ENCODE data around the gene NFKBIL1. TPM values are rescaled to one million over a fixed set of nuclear protein-coding genes. Genes with fewer than 3 reads are reported as not detected.
"Not testable (repeated sequence)": the region's sequence is repeated elsewhere in the genome, so short reads cannot be mapped to it uniquely, and the experiment has no call there.

The NFKBIL1 gene
- total RNA-seq, 1 donor from 2014 or later = 12.1 TPM

DNA sequence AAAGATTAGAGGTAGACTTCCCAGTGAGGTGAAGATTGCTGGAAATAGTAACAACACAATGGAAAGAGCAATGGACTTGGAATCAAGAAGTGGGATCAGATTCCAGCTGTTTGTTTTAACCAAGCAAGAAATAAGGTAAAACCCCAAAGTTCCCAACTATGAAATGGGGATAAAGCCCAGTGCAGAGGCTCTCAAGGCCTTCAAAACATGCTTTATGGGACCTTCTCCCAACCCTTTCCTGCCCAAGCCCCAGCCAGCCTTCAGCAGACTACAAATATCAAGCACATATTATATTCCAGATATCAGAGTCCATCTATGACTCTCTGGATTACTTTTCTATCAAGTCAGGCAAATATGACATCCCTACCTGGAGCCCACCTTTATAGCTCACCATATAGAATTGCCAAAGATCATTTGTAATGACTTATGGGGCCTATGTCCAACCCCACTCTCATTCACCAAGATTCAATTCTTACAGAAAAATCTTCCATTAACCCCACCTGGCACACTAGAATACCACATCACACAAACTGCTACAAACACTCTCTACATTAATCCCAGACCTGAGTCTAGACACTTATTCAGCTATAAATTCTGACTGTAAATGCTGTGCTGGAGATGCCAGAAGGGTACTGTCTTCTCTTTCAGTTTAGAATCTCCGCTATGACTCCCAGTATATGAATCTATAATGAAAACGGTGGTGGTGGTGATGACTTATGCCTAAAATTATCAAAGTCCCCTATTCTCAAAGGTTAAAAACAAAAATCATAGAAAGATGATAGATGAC is 11.7 kb upstream of the NFKBIL1 start:
- no peak for DNase-seq

DNA sequence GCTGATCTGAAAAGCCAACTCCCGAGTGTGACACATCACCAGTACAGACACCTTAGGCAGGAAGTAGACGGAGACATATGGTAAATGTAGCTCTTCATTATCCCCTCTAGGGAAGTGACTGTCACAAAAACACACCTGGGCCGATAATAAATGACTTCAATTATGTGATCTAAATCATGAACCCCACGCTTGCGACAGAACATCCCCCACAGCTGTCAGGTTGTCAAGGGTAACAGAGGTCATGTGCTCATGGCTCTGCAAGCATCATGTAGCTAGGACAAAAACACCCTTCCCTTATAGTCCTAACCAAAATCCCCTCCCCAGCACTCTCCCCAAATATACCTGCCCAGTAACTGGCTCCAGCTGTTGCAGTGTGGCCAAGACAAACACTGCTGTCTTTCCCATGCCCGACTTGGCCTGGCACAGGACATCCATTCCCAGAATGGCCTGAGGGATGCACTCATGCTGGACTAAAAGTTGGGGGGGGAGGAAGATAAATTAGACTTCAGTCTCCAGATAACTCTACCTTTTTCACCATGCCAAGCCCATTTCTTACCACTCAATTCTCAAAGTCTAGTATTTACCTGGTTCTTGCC is 8.5 kb upstream of the NFKBIL1 start:
- no peak for DNase-seq

DNA sequence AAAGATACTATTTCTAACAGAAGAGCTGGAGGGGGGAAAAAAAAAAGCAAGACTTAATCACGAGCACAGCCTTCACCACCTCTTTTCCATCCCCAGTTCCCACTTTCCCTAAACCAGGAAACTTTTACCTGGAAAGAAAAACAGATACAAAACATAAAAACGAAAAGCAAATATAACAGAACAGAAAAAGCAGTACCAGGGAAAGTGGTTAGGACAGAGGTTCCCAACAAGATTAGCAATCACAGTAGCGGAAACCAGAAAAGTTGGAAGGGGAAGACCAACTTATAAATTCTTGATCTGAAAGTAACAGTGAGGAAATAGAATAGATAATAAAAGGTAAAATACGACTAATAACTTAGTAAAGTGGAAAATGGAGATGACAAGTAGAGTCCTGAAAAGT is 6.8 kb upstream of the NFKBIL1 start:
- DNase-seq = no peak

- DNase-seq = peak; percentile 69
Observed at GRCh38 chr6:31541059-31541657, 6.2 kb upstream of the NFKBIL1 start.

DNA sequence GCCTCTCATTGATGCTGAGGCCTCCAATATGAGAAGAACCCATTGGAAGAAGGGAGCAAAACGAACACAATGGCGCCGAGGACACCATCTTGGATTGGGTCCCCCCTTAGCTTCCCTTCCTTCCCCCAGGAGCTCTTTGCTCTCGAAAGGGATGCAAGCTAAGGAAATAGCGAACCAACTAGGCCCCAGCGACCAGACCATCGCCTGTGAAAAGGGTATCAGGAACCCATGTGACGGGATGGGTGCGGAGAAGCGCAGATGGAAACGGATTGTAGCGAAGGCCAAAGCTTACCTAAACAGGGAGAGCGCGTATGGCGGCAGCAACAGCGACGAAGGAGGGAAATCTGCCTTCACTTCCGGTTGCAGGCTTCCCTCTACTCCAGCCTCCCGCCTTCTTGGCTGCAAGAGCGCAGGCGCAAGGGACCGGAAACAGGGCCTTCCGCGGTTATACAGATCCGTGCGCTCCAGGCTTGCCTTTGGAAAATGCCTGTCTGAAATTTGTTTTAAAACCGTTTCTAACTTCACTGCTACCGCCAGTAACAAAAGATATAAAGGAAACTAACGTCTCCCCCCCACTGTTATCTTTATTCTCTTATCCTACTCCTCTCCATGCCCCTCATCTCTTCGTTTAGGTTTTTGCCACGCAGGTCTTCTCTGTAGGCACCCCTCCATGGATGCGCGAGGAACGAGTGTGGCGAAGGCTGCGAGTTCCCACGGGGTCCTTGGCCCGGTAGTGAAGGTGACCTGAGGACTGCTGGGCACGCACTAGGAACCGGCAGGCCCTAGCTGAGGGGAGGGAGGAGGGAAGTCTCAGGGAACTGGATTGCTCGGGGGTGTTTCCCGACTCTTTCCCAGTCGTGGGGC is 5.5 kb upstream of the NFKBIL1 start, which contains the start of gene DDX39B:
DDX39B (minus strand) TSS at position 346 of the 864 bp plus-strand sequence. CDS start 1,471 bp downstream, outside the sequence.
- peak; percentile 98 for DNase-seq

GRCh38 chr6:31543639-31544038 is 3.8 kb upstream of the NFKBIL1 start:
- no peak for DNase-seq

- DNase-seq = no peak
Observed at GRCh38 chr6:31544676-31545075, 2.7 kb upstream of the NFKBIL1 start.

DNA sequence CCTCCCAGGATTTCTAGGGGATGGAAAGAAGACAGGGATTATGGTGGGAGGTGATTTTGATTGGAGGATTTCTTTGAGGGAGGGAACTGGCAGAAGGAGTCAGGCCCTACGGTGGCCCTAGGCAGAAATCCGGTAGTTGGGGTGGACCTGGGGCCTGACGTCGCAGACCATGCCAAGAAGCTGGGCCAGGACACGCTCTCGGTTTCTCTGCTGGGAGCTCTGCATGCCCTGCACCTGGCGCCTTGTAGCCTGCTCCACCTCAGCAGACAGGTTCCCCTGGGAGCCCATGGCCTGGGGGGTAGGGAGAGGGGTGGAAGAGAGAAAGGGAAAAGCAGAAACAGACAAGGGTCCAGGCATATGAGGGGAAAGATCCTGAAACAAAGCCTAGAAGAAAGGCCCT is 2.1 kb upstream of the NFKBIL1 start:
- no peak for DNase-seq

DNA sequence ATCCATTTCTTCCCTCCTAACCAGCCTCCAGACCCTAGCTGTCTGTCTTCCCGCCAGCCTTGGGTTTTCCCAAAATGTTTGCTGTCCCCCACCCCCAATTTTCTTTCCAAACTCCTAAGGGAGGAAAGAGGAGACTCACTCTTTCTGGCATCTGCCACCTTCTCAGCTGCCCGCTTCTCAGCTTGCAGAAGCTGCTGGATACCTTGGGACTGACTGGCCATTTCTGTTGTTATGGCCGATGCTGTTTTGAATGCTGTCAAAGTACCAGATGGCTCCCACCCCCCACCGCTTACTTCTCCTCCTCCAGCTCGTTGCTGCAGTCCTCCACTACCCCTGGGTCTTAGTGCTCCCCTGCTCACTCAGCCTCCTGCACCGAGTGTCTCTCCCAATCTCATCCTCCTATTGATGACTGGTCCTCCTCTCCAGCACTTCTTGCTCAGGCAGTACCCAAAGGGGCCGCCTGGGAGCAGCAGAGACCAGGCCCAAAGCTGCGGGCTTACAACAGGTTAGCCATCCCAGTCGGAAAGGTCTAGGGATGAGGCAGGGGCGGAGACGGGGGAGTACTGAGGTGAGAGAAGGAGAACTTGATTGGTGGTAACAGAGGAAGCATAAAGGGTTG is 960 bp upstream of the NFKBIL1 start, which contains the start of gene ATP6V1G2:
ATP6V1G2 (minus strand) TSS at position 270 of the 619 bp plus-strand sequence; CDS start at position 221, 49 bp downstream.
- DNase-seq = peak; percentile 89

- DNase-seq = no peak
Observed at GRCh38 chr6:31547727-31548543, 527 bp downstream of the NFKBIL1 start.

DNA sequence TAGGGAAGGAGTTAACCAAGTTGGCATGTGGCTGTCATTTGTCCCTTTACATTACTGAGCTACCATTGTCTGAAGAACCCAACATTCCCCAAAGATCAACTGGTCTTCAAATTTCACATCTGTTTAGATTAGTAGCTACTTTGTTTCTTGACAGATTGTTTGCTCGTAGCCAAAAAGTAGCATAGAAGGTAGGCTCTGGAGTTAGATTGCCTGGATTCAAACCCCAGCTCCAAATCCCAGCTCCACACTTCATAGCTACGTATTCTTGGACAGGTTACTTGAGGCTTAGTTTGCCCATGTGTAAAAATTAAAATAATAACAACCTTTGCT is 1.1 kb downstream of the NFKBIL1 start:
- DNase-seq = no peak

GRCh38 chr6:31551371-31551770 is 4.0 kb downstream of the NFKBIL1 start:
- DNase-seq = not testable (repeated sequence)

GRCh38 chr6:31556307-31556706 is 8.9 kb downstream of the NFKBIL1 start:
- no peak for DNase-seq

GRCh38 chr6:31557443-31558317 is 10.3 kb downstream of the NFKBIL1 start:
- DNase-seq = no peak

GRCh38 chr6:31558318-31558625 is 10.9 kb downstream of the NFKBIL1 start:
- DNase-seq = no peak

DNA sequence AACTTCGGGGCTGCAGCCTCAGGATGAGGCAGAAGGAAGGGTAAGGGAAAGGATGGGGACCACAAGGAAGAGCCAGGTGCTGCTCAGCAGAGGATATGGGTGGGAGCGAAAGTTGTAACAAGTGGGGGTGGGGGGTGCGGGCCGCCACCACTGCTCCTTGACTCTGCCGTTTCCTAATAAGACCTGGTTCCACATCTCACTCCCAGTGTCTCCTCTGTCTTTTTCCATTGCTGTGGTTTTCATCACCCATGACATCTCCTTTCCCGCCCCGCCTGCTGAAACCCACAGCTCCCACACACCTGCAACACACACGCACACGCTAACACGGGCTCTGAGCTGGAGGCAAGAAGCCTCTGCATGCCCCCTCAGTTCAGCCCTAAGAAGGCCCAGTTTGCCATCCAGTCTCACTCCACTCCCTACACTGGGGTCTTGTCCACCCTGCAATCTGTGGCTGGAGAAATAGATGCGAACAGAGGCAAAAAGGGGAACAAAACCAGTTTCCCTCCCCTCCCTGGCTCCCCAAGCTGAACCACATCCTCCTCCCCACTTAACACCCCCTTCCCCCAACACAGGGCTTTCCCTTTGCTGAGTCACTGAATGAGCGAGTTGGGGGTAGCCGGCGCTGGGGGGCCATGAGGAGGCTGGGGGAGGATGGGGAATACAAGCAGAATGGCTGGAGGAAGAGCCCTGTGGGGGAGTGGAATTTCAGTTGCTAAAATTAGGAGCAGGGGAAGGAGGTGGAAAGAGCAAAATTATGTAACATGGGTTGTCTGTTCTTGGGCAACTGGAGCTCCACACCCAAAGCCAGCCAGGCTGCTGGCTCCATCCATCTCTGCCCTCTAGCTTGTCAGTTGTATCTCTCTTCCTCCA is 11.5 kb downstream of the NFKBIL1 start:
- no peak for DNase-seq

DNA sequence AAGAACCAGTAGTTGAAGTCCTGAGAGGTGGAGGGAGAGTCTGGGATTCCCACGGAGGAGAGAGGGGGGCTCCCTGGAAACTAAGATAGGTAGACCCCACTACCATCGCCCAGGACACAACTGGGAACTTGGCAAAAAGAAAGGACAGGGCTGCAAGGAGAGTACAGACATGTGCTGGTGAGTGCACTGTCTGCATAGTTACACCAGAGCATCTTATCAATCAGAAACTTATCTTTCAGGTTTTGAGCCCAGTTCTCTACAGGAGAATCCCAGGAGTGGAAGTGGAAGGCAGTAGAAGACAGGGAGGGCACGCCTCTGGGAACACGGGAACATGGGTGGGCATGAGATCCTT is 12.2 kb downstream of the NFKBIL1 start:
- no peak for DNase-seq

- peak; percentile 33 for DNase-seq
Observed at GRCh38 chr6:31559958-31560696, 12.7 kb downstream of the NFKBIL1 start.

GRCh38 chr6:31560697-31561058 is 13.3 kb downstream of the NFKBIL1 start:
- no peak for DNase-seq
